ENCODE results near the gene ART3. TPM values are rescaled to one million over a fixed set of nuclear protein-coding genes. Genes with fewer than 3 reads are reported as not detected.
"Not testable (repeated sequence)": the region's sequence is repeated elsewhere in the genome, so short reads cannot be mapped to it uniquely, and the experiment has no call there.

The ART3 gene
- polyA plus RNA-seq, 1 donor from 2014 or later: 0.25 TPM

GRCh38 chr4:76043306-76043705 lies 31.2 kb upstream of the ART3 start:
- not testable (repeated sequence) for H3K9ac ChIP-seq (ENCODE audit: low read length); H4K20me1 ChIP-seq (ENCODE audit: insufficient read depth); H2AFZ ChIP-seq (ENCODE audit: low read depth, low read length); H3K9me2 ChIP-seq (ENCODE audit: insufficient read depth, low read length); H3K79me2 ChIP-seq (replicated peaks; ENCODE audit: insufficient read depth, low read length); H3K27ac ChIP-seq (ENCODE audit: low read length); H3K27me3 ChIP-seq (ENCODE audit: insufficient read depth, low read depth, low read length); H3K9me3 ChIP-seq (ENCODE audit: low read length); H3K4me3 ChIP-seq (ENCODE audit: low read length); H3K4me2 ChIP-seq (ENCODE audit: low read length); H3K36me3 ChIP-seq (ENCODE audit: insufficient read depth, low read length); H3F3A ChIP-seq (ENCODE audit: insufficient read depth, low read length, poor library complexity, severe bottlenecking)

GRCh38 chr4:76044686-76045085 lies 29.8 kb upstream of the ART3 start:
- H3K9me3 ChIP-seq (ENCODE audit: low read length); H3K9me2 ChIP-seq (ENCODE audit: insufficient read depth, low read length); H3K9ac ChIP-seq (ENCODE audit: low read length); H3K36me3 ChIP-seq (ENCODE audit: insufficient read depth, low read length); H2AFZ ChIP-seq (ENCODE audit: low read depth, low read length); H3K4me2 ChIP-seq (ENCODE audit: low read length); H3K27ac ChIP-seq (ENCODE audit: low read length); H3F3A ChIP-seq (ENCODE audit: insufficient read depth, low read length, poor library complexity, severe bottlenecking); H4K20me1 ChIP-seq (ENCODE audit: insufficient read depth); H3K27me3 ChIP-seq (ENCODE audit: insufficient read depth, low read depth, low read length); H3K4me3 ChIP-seq (ENCODE audit: low read length); H3K79me2 ChIP-seq (replicated peaks; ENCODE audit: insufficient read depth, low read length): not testable (repeated sequence)

GRCh38 chr4:76049860-76050416 lies 24.6 kb upstream of the ART3 start:
- H3K27ac ChIP-seq (ENCODE audit: low read length); H3F3A ChIP-seq (ENCODE audit: insufficient read depth, low read length, poor library complexity, severe bottlenecking); H3K27me3 ChIP-seq (ENCODE audit: insufficient read depth, low read depth, low read length); H2AFZ ChIP-seq (ENCODE audit: low read depth, low read length); H3K9ac ChIP-seq (ENCODE audit: low read length); H3K9me3 ChIP-seq (ENCODE audit: low read length); H3K36me3 ChIP-seq (ENCODE audit: insufficient read depth, low read length); H3K4me3 ChIP-seq (ENCODE audit: low read length); H3K9me2 ChIP-seq (ENCODE audit: insufficient read depth, low read length); H3K4me2 ChIP-seq (ENCODE audit: low read length); H3K79me2 ChIP-seq (replicated peaks; ENCODE audit: insufficient read depth, low read length); H4K20me1 ChIP-seq (ENCODE audit: insufficient read depth): not testable (repeated sequence)

GRCh38 chr4:76050560-76051050 lies 23.9 kb upstream of the ART3 start:
- H3K9ac ChIP-seq (ENCODE audit: low read length); H4K20me1 ChIP-seq (ENCODE audit: insufficient read depth); H3K27ac ChIP-seq (ENCODE audit: low read length): not testable (repeated sequence)

GRCh38 chr4:76053730-76054129 lies 20.8 kb upstream of the ART3 start:
- TF ChIP-seq RAD21 (conservative IDR thresholded peaks at IDR 0.05) (no peak), TAF1 (IDR thresholded peaks at IDR 0.05; ENCODE audit: low read depth) (no peak), POLR2AphosphoS5 (IDR thresholded peaks at IDR 0.05) (no peak), REST (IDR thresholded peaks at IDR 0.05; ENCODE audit: borderline replicate concordance) (no peak), EP300 (conservative IDR thresholded peaks at IDR 0.05; ENCODE audit: poor library complexity, severe bottlenecking) (no peak), SMC3 (conservative IDR thresholded peaks at IDR 0.05; ENCODE audit: poor library complexity) (no peak), MXI1 (conservative IDR thresholded peaks at IDR 0.05; ENCODE audit: poor library complexity, severe bottlenecking) (no peak), CTCF (IDR thresholded peaks at IDR 0.05; ENCODE audit: poor library complexity, severe bottlenecking) (no peak), EZH2 (IDR thresholded peaks at IDR 0.05; ENCODE audit: borderline replicate concordance, insufficient read depth, low read length, poor library complexity, severe bottlenecking) (no peak)
- H3K4me2 ChIP-seq (ENCODE audit: low read length): no peak overlapping the region
- no peak overlapping the region for H3K9ac ChIP-seq (ENCODE audit: low read length)
- H3K36me3 ChIP-seq (ENCODE audit: insufficient read depth, low read length): no peaks in the 10 kb centered on the region
- no peaks in the 10 kb centered on the region for H4K20me1 ChIP-seq (ENCODE audit: insufficient read depth)
- H3K4me3 ChIP-seq (ENCODE audit: low read length): no peak overlapping the region
- H3K9me2 ChIP-seq (ENCODE audit: insufficient read depth, low read length): no peaks in the 10 kb centered on the region
- H3K9me3 ChIP-seq (ENCODE audit: low read length): no peaks in the 10 kb centered on the region
- H3K27me3 ChIP-seq (ENCODE audit: insufficient read depth, low read depth, low read length): no peaks in the 10 kb centered on the region
- no peaks in the 10 kb centered on the region for H3F3A ChIP-seq (ENCODE audit: insufficient read depth, low read length, poor library complexity, severe bottlenecking)
- no peak overlapping the region for H2AFZ ChIP-seq (ENCODE audit: low read depth, low read length)
- no peak overlapping the region for H3K27ac ChIP-seq (ENCODE audit: low read length)
- no peaks in the 10 kb centered on the region for H3K79me2 ChIP-seq (replicated peaks; ENCODE audit: insufficient read depth, low read length)

More at GRCh38 chr4:76050560-76051050, 23.9 kb upstream of the ART3 start:
- H3K36me3 ChIP-seq (ENCODE audit: insufficient read depth, low read length); H3K9me2 ChIP-seq (ENCODE audit: insufficient read depth, low read length); H3K9me3 ChIP-seq (ENCODE audit: low read length); H3F3A ChIP-seq (ENCODE audit: insufficient read depth, low read length, poor library complexity, severe bottlenecking); H2AFZ ChIP-seq (ENCODE audit: low read depth, low read length); H3K4me2 ChIP-seq (ENCODE audit: low read length); H3K4me3 ChIP-seq (ENCODE audit: low read length); H3K79me2 ChIP-seq (replicated peaks; ENCODE audit: insufficient read depth, low read length); H3K27me3 ChIP-seq (ENCODE audit: insufficient read depth, low read depth, low read length): not testable (repeated sequence)

Measured in neural cell (in vitro differentiated cells).